NCI-H526 treated with DMSO at 0.1 percent for 48 hours (cell line): ENCODE measurements around the gene KRT35.

ENCODE experiments used
- DNase-seq: peaks from one replicate; lab custom pipeline; 2025; lab: John Stamatoyannopoulos, UW

KRT35 gene

GRCh38 chr17:41481036-41481435 is at the start of gene KRT35:
Gene KRT35 (minus strand): TSS chr17:41481151. CDS start chr17:41481097, 54 bp downstream.
- DNase-seq: no peak

GRCh38 chr17:41530062-41531048 is 49.4 kb upstream of the KRT35 start:
- DNase-seq: no peak

DNA sequence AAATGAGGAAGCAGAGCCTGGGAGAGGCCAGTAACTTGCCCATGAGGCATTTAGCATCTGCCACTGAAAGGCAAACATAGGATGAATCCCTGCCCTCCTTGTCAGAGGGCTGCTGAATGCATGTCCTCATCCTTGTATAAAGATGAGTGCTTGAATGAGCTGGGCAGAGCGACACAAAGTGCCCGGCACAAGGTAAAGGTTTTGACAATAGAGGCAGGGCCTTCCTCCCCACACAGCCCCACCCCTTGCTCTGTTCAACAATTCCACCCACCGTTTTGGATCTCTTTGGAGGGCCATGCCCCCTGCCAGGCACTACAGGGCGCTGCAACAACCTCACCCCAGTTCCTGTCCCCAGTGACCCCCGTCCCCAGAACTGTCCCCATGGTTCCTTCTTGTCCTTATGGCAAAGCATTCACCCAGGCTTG is 48.6 kb upstream of the KRT35 start:
- DNase-seq: no peak

- no peak for DNase-seq
These were observed 48.0 kb upstream of the KRT35 start for GRCh38 chr17:41528959-41529353.

DNA sequence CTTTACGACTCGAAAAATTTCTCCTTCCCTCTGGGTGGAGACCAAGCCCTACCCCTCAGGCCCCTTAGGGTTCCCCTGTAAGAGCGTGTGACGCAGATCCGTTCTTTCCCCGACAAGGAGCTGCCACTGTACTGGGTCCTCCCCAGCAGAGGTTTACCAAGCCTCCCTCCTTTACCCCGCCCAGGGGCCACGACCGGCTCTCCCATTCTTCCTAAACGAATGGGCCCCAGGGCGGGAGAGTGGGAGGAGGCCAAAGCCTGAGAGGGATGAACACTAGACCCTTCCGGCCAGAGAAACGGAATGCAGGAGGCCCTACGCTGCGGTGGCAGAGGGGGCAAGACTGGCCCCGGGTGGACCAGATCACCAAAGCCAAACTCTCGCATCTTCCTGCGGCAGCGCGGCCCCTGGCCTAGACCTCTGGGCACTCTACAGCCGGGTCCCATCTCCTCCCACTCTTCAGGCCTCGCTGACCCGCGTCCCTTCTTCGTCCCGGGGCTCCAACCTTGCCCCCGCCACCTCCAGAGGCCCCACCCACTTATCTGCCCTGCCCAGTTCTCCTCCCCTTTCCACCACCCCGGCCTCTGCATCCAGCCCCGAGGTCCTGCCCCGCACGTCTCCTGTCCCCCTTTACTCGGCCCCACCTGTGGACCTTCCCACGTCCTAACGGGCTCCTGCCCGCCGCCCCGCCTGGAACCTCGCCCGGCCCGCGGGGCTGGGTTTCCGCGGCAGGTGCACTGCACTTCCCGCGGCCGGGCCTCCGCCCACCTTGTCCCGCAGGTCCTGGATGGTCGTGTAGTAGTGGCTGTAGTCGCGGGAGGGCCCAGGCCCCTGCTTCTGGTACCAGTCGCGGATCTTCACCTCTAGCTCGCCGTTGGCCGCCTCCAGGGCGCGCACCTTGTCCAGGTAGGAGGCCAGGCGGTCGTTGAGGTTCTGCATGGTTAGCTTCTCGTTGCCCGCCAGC is 46.4 kb upstream of the KRT35 start:
- no peak for DNase-seq

- no peak for DNase-seq
These were observed 43.3 kb upstream of the KRT35 start for GRCh38 chr17:41524261-41524660.

DNA sequence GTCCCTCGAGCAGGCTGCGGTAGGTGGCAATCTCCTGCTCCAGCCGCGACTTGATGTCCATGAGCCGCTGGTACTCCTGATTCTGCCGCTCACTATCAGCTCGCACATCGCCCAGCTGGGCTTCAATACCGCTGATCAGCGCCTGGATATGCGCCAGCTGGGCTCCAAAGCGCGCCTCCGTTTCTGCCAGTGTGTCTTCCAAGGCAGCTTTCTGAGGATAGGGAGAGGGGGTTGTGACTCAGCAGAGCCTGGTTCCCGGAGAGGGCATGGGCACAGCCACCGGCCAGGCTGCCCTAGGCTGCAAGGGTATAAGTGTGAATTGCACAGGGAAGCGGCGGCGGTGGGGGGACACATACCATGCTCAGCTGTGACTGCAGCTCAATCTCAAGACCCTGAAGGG is 42.8 kb upstream of the KRT35 start:
- no peak for DNase-seq

GRCh38 chr17:41523225-41523593 is 42.3 kb upstream of the KRT35 start:
- DNase-seq: no peak

- no peak for DNase-seq
These were observed 41.6 kb upstream of the KRT35 start for GRCh38 chr17:41522301-41523224.

GRCh38 chr17:41521574-41522261 is 40.8 kb upstream of the KRT35 start:
- no peak for DNase-seq

- no peak for DNase-seq
These were observed 40.0 kb upstream of the KRT35 start for GRCh38 chr17:41520821-41521521.

DNA sequence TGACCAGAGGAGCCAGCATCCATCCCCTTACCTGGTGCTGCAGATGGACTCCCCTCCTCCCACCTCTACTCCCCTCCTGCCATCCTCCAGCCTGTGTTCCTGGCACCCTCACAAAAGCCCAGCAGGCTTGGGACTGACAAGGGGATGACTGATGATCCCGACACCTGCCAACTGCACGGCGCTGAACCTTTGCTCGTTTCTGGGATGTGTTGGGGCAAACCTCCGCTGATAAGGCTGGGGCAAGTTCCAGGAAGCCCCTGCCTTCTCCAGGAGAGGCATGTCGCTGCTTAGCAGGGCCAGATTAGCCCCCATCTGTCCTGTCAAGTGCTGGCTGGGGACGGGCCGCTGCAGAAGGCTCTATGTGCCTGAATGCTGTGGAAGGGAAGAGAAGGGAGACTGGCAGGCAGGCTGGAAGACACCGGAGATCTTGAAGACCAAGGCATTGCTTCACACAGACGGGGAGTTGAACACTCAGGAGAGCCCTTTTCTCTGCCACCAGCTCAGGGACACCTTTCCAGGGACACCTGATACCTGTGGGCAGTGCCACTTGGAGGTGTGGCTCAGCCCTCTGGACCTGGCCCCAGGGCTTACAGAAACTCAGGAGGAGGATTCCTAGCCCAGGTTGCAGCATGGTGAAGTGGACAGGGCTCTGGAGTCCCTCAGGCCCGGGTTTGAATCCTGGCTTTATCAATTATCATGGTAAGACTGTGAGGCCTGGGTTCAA is 38.7 kb upstream of the KRT35 start:
- no peak for DNase-seq

- DNase-seq: no peak
These were observed 38.0 kb upstream of the KRT35 start, which contains the start of gene KRT15 for GRCh38 chr17:41518789-41519449. Gene KRT15 (minus strand): TSS chr17:41518890. CDS start chr17:41518827, 63 bp downstream.

DNA sequence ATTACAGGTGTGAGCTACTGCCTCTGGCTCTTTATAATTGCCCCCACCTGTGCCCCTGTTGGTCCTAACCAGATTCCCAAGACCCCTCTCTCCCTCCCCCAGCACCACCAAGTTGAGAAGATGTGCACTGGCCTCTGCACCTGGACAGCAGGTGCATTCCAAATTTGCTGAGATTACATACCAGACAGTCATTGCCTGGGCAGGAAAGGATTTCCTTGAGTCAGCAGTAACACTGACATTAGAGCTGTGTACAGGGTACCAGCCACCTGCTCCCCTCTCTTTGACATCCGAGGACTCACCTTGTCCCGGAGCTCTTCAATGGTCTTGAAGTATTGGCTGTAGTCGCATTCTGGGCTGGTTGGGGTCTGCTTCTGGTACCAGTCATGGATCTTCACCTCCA is 37.1 kb upstream of the KRT35 start:
- no peak for DNase-seq

- DNase-seq: no peak
These were observed 35.9 kb upstream of the KRT35 start for GRCh38 chr17:41516830-41517283.

DNA sequence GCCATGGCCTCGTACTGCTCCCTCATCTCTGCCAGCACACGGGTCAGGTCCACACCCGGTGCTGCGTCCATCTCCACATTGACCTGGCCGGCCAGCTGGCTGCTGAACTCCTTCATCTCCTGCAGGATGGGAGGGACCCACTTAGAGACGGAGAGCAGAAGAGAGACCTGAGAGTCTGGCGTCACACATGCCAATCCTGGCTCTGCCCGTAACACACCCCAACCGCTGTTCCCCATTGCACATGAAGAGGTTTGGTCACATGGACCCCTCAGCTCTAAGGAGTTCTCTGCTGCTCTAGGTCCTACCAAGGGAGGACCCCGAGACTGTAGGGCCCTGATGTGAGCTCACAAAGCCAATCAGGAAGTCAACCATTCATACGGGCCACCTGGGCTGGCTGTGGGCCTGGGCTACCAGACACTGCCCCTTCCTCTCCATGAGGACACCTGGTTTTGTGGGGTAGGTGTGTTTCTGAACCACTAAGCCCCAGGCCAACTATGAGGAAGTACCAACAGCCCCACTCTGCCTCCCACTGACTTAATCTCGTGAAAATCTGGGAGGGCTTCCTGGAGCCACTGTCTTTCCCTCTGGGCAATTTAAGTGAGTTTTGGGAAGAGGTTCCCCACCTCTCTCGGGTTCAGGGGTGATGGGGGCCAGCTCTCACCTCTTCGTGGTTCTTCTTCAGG is 35.3 kb upstream of the KRT35 start:
- no peak for DNase-seq

- DNase-seq: no peak
These were observed 32.2 kb upstream of the KRT35 start for GRCh38 chr17:41513168-41513547.

- no peak for DNase-seq
These were observed 31.7 kb upstream of the KRT35 start for GRCh38 chr17:41512546-41513167.
